Measurements from ENCODE around the gene HRAS.

DNA sequence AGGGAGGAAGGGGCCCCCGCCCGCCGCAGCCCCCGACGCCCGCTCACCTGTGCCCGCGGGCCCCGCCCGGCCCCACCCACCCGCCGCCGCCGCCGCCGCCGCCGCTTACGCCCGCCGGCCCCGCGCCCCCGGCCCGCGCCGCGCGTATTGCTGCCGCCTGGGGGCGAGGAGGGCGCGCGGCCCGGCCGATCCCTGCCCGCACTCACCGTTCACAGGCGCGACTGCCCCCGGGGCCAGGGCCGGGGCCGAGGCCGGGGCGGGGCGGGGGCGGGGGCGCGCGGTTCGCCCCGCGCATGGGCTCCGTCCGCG lies 212 bp downstream of the HRAS start:
- TF ChIP-seq ZNF274 (CRISPR knock-in tag; IDR thresholded peaks at IDR 0.05) = no peak
- no peak for TF ChIP-seq ZNF510 (CRISPR knock-in tag; IDR thresholded peaks at IDR 0.05; ENCODE audit: low read depth)
- TF ChIP-seq SP1 (IDR thresholded peaks at IDR 0.05) = no peak
- TF ChIP-seq SP1 (CRISPR knock-in tag; IDR thresholded peaks at IDR 0.05) = no peak
- TF ChIP-seq FLYWCH1 (CRISPR knock-in tag; IDR thresholded peaks at IDR 0.05) = no peak
- TF ChIP-seq GABPA (IDR thresholded peaks at IDR 0.05; ENCODE audit: low read depth, low read length) = no peak
- TF ChIP-seq GABPA (CRISPR knock-in tag; IDR thresholded peaks at IDR 0.05; ENCODE audit: low read depth) = no peak
- TF ChIP-seq NFIC (IDR thresholded peaks at IDR 0.05; ENCODE audit: low read length) = no peak
- TF ChIP-seq, protein P1, sequence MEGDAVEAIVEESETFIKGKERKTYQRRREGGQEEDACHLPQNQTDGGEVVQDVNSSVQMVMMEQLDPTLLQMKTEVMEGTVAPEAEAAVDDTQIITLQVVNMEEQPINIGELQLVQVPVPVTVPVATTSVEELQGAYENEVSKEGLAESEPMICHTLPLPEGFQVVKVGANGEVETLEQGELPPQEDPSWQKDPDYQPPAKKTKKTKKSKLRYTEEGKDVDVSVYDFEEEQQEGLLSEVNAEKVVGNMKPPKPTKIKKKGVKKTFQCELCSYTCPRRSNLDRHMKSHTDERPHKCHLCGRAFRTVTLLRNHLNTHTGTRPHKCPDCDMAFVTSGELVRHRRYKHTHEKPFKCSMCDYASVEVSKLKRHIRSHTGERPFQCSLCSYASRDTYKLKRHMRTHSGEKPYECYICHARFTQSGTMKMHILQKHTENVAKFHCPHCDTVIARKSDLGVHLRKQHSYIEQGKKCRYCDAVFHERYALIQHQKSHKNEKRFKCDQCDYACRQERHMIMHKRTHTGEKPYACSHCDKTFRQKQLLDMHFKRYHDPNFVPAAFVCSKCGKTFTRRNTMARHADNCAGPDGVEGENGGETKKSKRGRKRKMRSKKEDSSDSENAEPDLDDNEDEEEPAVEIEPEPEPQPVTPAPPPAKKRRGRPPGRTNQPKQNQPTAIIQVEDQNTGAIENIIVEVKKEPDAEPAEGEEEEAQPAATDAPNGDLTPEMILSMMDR (CRISPR knock-in tag; IDR thresholded peaks at IDR 0.05) = no peak
- no peak for TF ChIP-seq RBAK (CRISPR knock-in tag; IDR thresholded peaks at IDR 0.05)
- TF ChIP-seq PRPF4 (IDR thresholded peaks at IDR 0.05; ENCODE audit: low read depth, low read length, poor library complexity, severe bottlenecking) = no peak
- TF ChIP-seq TAF1 (CRISPR knock-in tag; IDR thresholded peaks at IDR 0.05) = no peak
- TF ChIP-seq ZNF75D (CRISPR knock-in tag; IDR thresholded peaks at IDR 0.05; ENCODE audit: borderline replicate concordance) = no peak
